Stimulated activated CD4-positive, alpha-beta T cell treated with anti-CD3 and anti-CD28 coated beads, Interleukin-15, amount 100 ng/mL, for 1 hour (primary cell): ENCODE measurements around the gene PIN1.
"Not testable (repeated sequence)": the region's sequence is repeated elsewhere in the genome, so short reads cannot be mapped to it uniquely, and the experiment has no call there.

Experiments used
- DNase-seq, 2 donors: peaks; one replicate each; pipeline ENCODE4 v3.0.0-alpha.2; 2020; ENCODE audit warnings: low read depth in 1 of 2, low spot score in 1 of 2

The PIN1 gene

GRCh38 chr19:9834726-9835506, at the start of gene PIN1:
Gene PIN1, plus strand, starts transcription at chr19:9835318. Its CDS starts 27 bp downstream, at chr19:9835345.
- peak; percentile 99 for DNase-seq

GRCh38 chr19:9785367-9786331, 49.5 kb upstream of the PIN1 start:
- DNase-seq: peak; percentile 89 to 94

- DNase-seq: no peak
These were observed 48.8 kb upstream of the PIN1 start for GRCh38 chr19:9786342-9786741.

GRCh38 chr19:9786819-9787218, 48.3 kb upstream of the PIN1 start:
- no peak for DNase-seq

- not testable (repeated sequence) for DNase-seq
These were observed 46.5 kb upstream of the PIN1 start for GRCh38 chr19:9788604-9789003.

GRCh38 chr19:9789066-9789465, 46.1 kb upstream of the PIN1 start:
- no peak for DNase-seq

- DNase-seq: not testable (repeated sequence)
These were observed 45.5 kb upstream of the PIN1 start for GRCh38 chr19:9789579-9789978.

GRCh38 chr19:9791073-9791367, 44.1 kb upstream of the PIN1 start:
- not testable (repeated sequence) for DNase-seq

GRCh38 chr19:9791552-9792205, 43.4 kb upstream of the PIN1 start:
- peak; percentile 86 to 87 for DNase-seq

GRCh38 chr19:9792206-9793070, 42.7 kb upstream of the PIN1 start:
- DNase-seq: peak; percentile 85

- peak; percentile 20 to 46 for DNase-seq
These were observed 42.0 kb upstream of the PIN1 start for GRCh38 chr19:9793071-9793591.

- DNase-seq: peak; percentile 64 to 67
These were observed 38.9 kb upstream of the PIN1 start for GRCh38 chr19:9796113-9796773.

GRCh38 chr19:9797871-9798270, 37.2 kb upstream of the PIN1 start:
- DNase-seq: no peak

GRCh38 chr19:9799162-9799561, 36.0 kb upstream of the PIN1 start:
- no peak for DNase-seq

GRCh38 chr19:9801976-9802375, 33.1 kb upstream of the PIN1 start:
- DNase-seq: no peak

- DNase-seq: no peak
These were observed 28.3 kb upstream of the PIN1 start for GRCh38 chr19:9806803-9807202.

GRCh38 chr19:9808855-9809824, 26.0 kb upstream of the PIN1 start:
- no peak for DNase-seq

- no peak for DNase-seq
These were observed 24.0 kb upstream of the PIN1 start for GRCh38 chr19:9811139-9811538.
